ENCODE measurements around the gene PRPH2.

- TF ChIP-seq CTCF (IDR thresholded peaks at IDR 0.05; ENCODE audit: insufficient read depth, low read depth, low read length) (no peak), EZH2 (IDR thresholded peaks at IDR 0.05; ENCODE audit: insufficient read depth, low read length) (no peak)
Measured at GRCh38 chr6:42769836-42770235, 47.4 kb upstream of the PRPH2 start.

All from astrocyte (in vitro differentiated cells and primary cell).